GM06990 (cell line): ENCODE measurements around the gene ASIC2.

Source experiments
- DNase-seq: peaks from one replicate; pipeline ENCODE4 v3.0.0-alpha.2; 2011; ENCODE audit not compliant: insufficient read length; ENCODE audit errors: extremely low read depth
- H3K27me3 ChIP-seq: replicated peaks from 2 replicates; pipeline ENCODE4 v1.6.0; 2011; ENCODE audit warnings: low read length; ENCODE audit not compliant: control insufficient read depth, insufficient read depth
- H3K36me3 ChIP-seq: 2 replicates; pipeline ENCODE4 v1.5.1; 2011; ENCODE audit warnings: low read length; ENCODE audit not compliant: control insufficient read depth, insufficient read depth
- H3K4me3 ChIP-seq: replicated peaks from 2 replicates; pipeline ENCODE4 v1.5.1; 2011; ENCODE audit warnings: low read depth, mild to moderate bottlenecking, control low read depth, low read length
- TF ChIP-seq, protein P1 (sequence below): IDR thresholded peaks from 2 replicates; pipeline ENCODE4 v1.5.1; 2011; ENCODE audit warnings: low read length, control low read depth, mild to moderate bottlenecking, inconsistent platforms; ENCODE audit not compliant: insufficient read depth, poor library complexity, severe bottlenecking

Gene ASIC2

DNA sequence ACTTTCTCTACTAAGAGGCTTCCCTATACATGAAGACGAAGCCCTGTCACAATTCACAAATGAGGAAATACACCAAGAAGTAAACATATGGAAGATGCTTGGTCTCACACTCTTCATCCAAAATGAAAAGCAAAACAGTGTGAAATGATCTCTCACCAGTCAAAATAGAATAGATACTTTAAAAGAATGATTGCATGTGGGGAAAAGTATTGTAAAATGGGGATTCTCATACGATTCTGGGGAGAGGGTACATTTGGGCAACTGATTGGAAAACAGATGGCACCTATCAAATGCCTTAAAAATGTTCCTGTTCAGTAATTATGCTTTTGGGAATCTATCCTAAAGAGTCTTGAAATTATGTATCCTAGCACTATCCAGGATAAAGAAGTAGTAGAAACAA lies 78.1 kb downstream of the ASIC2 start:
- TF ChIP-seq, protein P1, sequence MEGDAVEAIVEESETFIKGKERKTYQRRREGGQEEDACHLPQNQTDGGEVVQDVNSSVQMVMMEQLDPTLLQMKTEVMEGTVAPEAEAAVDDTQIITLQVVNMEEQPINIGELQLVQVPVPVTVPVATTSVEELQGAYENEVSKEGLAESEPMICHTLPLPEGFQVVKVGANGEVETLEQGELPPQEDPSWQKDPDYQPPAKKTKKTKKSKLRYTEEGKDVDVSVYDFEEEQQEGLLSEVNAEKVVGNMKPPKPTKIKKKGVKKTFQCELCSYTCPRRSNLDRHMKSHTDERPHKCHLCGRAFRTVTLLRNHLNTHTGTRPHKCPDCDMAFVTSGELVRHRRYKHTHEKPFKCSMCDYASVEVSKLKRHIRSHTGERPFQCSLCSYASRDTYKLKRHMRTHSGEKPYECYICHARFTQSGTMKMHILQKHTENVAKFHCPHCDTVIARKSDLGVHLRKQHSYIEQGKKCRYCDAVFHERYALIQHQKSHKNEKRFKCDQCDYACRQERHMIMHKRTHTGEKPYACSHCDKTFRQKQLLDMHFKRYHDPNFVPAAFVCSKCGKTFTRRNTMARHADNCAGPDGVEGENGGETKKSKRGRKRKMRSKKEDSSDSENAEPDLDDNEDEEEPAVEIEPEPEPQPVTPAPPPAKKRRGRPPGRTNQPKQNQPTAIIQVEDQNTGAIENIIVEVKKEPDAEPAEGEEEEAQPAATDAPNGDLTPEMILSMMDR: no peak
- peaks cover 4% of the 10 kb centered on the region for H3K27me3 ChIP-seq
- no peak for DNase-seq
- H3K36me3 ChIP-seq: no peaks in the 10 kb centered on the region
- H3K4me3 ChIP-seq: no peak overlapping the region

DNA sequence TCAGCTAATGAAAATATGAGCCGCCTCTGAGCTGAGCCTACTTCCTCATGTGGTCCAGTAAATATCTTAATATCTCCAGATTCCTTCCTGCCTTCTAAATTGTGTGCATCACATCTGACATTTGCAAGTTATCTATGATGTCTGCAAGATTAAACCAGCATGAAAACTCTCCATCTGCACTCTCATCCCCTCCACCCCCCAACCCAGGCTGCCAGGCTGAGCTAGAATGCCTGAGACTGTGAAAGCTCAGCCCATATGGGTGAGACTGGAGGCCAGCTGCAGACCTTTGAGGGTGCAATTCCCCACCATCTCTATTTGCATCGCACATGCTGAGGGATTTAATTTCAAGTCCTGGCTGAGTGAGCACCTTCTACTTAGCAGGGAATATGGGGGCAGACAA lies 82.8 kb downstream of the ASIC2 start:
- Histone ChIP-seq H3K4me3 (no peak overlapping the region), H3K36me3 (no peaks in the 10 kb centered on the region), H3K27me3 (peaks cover 4% of the 10 kb centered on the region)
- TF ChIP-seq, protein P1: no peak
- DNase-seq: no peak

DNA sequence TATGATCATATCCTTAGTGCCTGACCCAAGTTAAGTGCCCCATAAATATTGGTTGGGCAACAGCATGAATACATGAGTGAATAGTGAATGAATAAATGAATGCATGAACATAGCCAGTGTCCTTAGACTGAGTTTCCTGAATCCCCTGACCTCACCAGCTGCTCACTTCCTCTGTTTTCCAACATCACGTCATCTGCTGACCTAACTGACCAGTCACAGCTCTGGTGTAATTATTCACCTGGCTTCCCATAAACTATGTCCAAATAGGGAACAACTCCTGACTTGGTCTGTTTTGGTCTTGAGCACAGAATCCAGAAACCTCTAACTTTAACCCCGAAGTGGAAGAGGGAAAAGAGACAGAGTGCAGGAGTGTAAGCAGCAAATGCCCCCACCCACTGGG lies 83.4 kb downstream of the ASIC2 start:
- DNase-seq: no peak
- Histone ChIP-seq H3K36me3 (no peaks in the 10 kb centered on the region), H3K27me3 (peaks cover 4% of the 10 kb centered on the region), H3K4me3 (no peak overlapping the region)
- TF ChIP-seq, protein P1: no peak

DNA sequence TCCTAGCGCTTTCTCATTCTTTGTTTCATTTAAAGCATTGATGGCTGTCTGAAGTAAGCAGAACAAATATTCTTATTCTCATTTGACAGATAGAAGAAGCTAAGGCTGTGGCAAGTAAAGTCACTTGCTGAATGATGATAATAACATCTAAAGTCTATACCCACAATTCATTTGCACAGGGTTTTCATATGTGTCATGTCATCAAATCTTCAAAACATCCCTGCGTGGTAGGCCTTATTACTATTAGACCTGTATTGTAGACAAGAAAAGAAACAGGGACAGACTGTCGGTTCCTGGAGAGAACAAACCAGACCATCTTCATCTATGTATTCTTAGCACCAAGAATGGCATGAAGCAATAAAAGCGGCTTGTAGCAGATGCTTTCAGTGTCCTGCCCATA lies 85.9 kb downstream of the ASIC2 start:
- no peak for DNase-seq
- TF ChIP-seq, protein P1: no peak
- Histone ChIP-seq H3K36me3 (no peaks in the 10 kb centered on the region), H3K27me3 (peaks cover 1% of the 10 kb centered on the region), H3K4me3 (no peak overlapping the region)

DNA sequence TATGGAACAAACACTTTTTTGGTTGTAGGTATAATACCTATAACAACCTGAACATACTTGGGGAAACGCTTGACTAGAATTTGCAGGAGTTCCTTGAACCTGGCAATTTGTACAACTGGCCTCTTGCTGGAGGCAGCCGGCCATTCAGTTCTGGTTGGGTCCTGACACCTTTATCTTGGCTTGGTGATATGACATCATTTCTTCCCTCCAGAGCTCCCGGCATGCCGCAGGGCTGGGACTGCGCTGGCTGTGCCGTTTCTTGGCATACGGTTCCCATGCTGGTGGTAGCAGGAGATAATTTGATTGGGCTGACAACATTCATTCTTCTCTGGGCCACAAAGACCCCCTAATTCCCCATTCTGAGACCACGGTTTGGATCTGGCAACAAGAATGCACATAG lies 87.5 kb downstream of the ASIC2 start:
- no peaks in the 10 kb centered on the region for H3K27me3 ChIP-seq
- no peak for DNase-seq
- TF ChIP-seq, protein P1: no peak

DNA sequence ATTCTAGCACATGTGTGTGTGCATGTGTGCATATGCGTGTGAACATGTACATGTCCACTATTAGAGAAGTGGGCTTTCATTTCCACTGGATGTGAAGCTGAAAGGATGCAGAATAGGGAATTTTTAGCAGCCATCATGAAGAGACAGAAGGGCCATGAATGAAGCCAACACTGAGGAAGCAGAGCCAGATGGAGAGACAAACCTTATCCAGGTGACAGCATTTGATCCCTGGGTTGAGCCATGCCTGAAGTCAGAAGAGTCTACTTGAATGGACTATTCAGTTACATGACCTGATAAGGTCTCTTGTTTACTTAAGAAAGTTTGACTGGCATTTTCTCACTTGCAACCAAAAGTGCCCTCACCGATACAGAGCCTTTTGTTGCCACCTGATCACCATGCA lies 88.4 kb downstream of the ASIC2 start:
- Histone ChIP-seq H3K27me3 (no peaks in the 10 kb centered on the region; the same call in 1 of the 2 replicates), H3K4me3 (no peak overlapping the region), H3K36me3 (no peaks in the 10 kb centered on the region)
- TF ChIP-seq, protein P1: no peak
- DNase-seq: no peak

More for the DNA sequence above, 87.5 kb downstream of the ASIC2 start:
- no peaks in the 10 kb centered on the region for H3K36me3 ChIP-seq
- H3K4me3 ChIP-seq: no peak overlapping the region
